Stomach (tissue), 4 donors: ENCODE data around the gene OTUD3.

Experiments used
- CTCF ChIP-seq, 7 experiments: fragments of 450-650 bp in 4 of 7; fragments of 200-600 bp in 3 of 7; sonication (generic) in 3 of 7; IDR thresholded peaks; one replicate each; pipeline ENCODE4 v1.5.1; 2016 to 2019; ENCODE audit warnings: antibody characterized with exemption in 7 of 7, control low read depth in 2 of 7, mild to moderate bottlenecking in 1 of 7
- EP300 ChIP-seq: sonication (generic); formaldehyde crosslinking; IDR thresholded peaks from one replicate; pipeline ENCODE4 v1.6.1; 2017; ENCODE audit warnings: antibody characterized with exemption

GRCh38 chr1:19923953-19924346 is 41.8 kb downstream of the OTUD3 start:
- TF ChIP-seq CTCF (IDR thresholded peaks at IDR 0.05) = no peak
- no peak for TF ChIP-seq EP300
